Neural progenitor cell (in vitro differentiated cells): Measurements from ENCODE around the gene HCN1.

ENCODE experiments used
- CTCF ChIP-seq: fragments of 200-600 bp; sonication (generic); IDR thresholded peaks from 2 replicates; pipeline ENCODE4 v1.5.1; 2017; ENCODE audit warnings: antibody characterized with exemption, mild to moderate bottlenecking
- EZH2phosphoT487 ChIP-seq: fragments of 200-600 bp; sonication (generic); IDR thresholded peaks from 2 replicates; pipeline ENCODE4 v1.6.1; 2017; ENCODE audit warnings: antibody characterized with exemption

- TF ChIP-seq CTCF: no peak
- no peak for TF ChIP-seq EZH2phosphoT487
Observed at GRCh38 chr5:45295231-45295630, 400.9 kb downstream of the HCN1 start.
